GM18505 (cell line): ENCODE data around the gene IPCEF1.
A peak's percentile ranks its signal among the peaks of the same experiment; 100 is the strongest.

ENCODE experiments used
- ATAC-seq: cut with Tn5 transposase; IDR thresholded peaks from one replicate; pipeline ENCODE4 v1.9.1; 2021; ENCODE audit not compliant: unreplicated experiment
- POLR2A ChIP-seq: IDR thresholded peaks from 4 replicates; pipeline ENCODE4 v1.6.1; 2011; ENCODE audit warnings: borderline replicate concordance; ENCODE audit not compliant: insufficient read depth, insufficient read length; ENCODE audit errors: extremely low read depth

Gene IPCEF1

DNA sequence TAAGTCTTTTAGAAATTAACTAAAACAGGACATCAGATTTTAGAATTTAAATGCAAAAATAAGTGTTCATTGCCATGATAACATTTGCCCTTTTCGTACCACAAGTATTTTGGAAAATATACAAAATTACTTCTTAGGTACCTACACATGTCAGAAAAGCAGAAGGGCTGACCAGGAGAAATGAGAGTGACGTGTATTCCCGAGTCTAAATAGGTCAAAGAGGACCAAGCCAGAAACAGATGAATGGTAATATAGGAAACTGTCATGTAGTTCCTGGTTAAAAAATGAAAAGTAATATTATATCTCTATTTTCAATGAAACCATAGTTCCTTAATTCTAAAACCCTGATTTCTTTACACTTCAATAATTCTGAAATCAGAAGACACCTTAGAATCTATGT, 126.2 kb downstream of the IPCEF1 start:
- no peak for ATAC-seq
- no peak for TF ChIP-seq POLR2A

DNA sequence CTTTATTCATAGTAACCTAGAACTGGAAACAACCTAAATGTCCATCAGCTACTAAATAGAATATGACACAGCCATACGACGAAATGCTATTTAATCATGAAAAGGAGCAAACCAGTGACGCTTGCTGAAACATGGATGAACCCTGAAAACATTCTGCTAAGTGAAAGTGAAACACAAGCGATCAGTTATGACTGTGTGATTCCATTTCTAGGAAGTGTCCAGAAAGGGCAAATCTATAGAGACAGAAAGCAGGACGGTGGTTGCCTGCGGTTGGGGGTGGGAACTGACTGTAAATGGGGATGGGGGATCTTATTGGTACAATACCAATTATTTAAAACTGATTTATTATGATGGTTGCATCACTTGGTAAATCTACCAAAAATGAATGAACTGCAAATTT, 126.8 kb downstream of the IPCEF1 start:
- ATAC-seq = peak; percentile 67
- no peak for TF ChIP-seq POLR2A

GRCh38 chr6:154228521-154228905, 128.1 kb downstream of the IPCEF1 start:
- TF ChIP-seq POLR2A = no peak

DNA sequence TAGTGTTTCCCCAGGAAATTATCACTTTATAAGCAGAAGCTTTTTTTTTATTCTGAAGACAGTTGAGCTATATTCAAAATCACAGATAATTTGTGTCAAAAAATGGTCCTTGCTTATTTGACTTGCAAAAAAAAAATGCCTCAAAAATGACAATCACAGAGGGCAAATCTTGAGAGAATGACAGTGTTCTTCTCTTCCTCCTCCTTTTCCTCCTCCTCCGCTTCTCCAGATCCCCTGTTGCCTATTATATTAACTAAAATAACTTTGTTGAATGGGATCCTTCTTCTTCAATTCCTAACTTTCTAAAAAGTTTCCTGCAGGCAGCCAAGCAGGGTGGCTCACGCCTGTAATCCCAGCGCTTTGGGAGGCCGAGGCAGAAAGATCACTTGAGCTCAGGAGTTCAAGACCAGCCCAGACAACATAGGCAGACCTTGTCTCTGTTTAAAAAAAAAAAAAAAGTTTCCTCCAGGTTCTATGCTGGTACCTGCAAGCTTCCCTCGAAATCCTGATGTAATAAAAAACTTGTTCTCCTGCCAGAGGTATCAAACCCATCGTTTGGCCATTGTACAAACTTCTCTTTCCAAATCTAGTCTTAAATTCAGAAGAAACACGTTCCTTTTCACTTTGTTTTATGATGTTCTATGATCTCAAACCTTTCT, 128.6 kb downstream of the IPCEF1 start:
- ATAC-seq = no peak
- TF ChIP-seq POLR2A = no peak

More at GRCh38 chr6:154228521-154228905, 128.1 kb downstream of the IPCEF1 start:
- no peak for ATAC-seq

GRCh38 chr6:154226461-154226860, 130.1 kb downstream of the IPCEF1 start:
- ATAC-seq = no peak
- TF ChIP-seq POLR2A = no peak

GRCh38 chr6:154223296-154223695, 133.3 kb downstream of the IPCEF1 start:
- no peak for ATAC-seq
- no peak for TF ChIP-seq POLR2A

GRCh38 chr6:154222716-154223115, 133.9 kb downstream of the IPCEF1 start:
- no peak for TF ChIP-seq POLR2A
- ATAC-seq = no peak

- no peak for ATAC-seq
- no peak for TF ChIP-seq POLR2A
Measured at GRCh38 chr6:154219250-154219649, 137.4 kb downstream of the IPCEF1 start.

GRCh38 chr6:154218787-154219186, 137.8 kb downstream of the IPCEF1 start:
- no peak for TF ChIP-seq POLR2A
- ATAC-seq = no peak

DNA sequence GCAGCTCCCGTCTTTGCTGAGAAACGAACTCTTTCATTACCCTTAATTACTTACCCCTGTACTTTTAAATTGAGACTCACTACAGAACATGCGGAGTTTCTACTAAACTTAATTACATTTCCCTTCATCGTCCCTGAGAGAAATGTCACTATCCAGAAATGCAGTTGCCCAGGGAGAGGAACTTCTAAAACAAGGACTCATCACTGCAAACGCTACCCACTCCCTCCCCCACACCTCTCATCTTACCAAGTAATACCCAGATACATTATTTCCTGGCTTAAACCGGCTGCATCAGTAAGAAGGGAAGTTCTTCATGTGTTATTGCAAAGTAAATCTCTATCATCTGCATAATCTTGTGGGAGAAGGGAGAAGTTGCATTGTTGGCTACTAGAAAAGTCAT, 138.3 kb downstream of the IPCEF1 start:
- no peak for TF ChIP-seq POLR2A
- ATAC-seq = no peak

- no peak for ATAC-seq
- no peak for TF ChIP-seq POLR2A
Measured at GRCh38 chr6:154213782-154214181, 142.8 kb downstream of the IPCEF1 start.

- TF ChIP-seq POLR2A = no peak
- no peak for ATAC-seq
Measured at GRCh38 chr6:154210678-154211077, 145.9 kb downstream of the IPCEF1 start.

- no peak for TF ChIP-seq POLR2A
- no peak for ATAC-seq
Measured at GRCh38 chr6:154209555-154209954, 147.0 kb downstream of the IPCEF1 start.

DNA sequence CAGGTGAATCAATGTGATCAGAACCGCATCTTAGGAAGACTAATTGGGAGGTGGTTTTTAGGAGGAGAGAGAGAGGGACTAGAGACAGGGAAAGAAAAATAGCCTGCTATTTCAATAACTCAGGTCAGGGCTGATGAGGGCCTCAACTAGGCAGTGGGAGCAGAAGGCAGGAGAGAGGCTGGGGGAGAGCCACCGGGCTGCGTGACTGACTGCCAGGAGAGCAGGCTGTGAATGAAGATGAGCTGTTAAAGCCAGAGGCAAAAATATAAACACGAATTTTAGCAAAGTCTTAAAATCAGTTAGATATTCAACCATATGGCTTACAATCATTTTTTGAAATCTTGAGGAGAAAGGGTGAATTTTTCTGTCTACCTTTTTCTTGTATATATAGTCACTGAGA, 149.6 kb downstream of the IPCEF1 start:
- TF ChIP-seq POLR2A = no peak
- ATAC-seq = no peak

- TF ChIP-seq POLR2A = no peak
- no peak for ATAC-seq
Measured at GRCh38 chr6:154206141-154206540, 150.5 kb downstream of the IPCEF1 start.
